ENCODE data around the gene FCHO1. TPM values are rescaled to one million over a fixed set of nuclear protein-coding genes. Genes with fewer than 3 reads are reported as not detected.

The FCHO1 gene
- total and polyA plus RNA-seq, 2 donors (not counting 1 experiment from before 2014, with no cell fraction given) = 85.7 to 149 TPM

GRCh38 chr19:17749912-17750317, 1.4 kb upstream of the FCHO1 start:
- Mint-ChIP-seq H3K27me3 (no peaks in the 10 kb centered on the region), H3K27ac (peak overlapping the region; percentile 90), H3K4me3 (peak overlapping the region; percentile 89), H3K9me3 (ENCODE audit: insufficient read depth) (no peaks in the 10 kb centered on the region), H3K4me1 (peaks cover 62% of the 10 kb centered on the region)
- Histone ChIP-seq H3K27ac (ENCODE audit: low read length in 2 of 2) (peak overlapping the region; percentile 96 to 99), H3K9me3 (ENCODE audit: control extremely low read depth in 1 of 3, control insufficient read depth in 2 of 3, insufficient read depth in 1 of 3, low read length in 2 of 3) (peaks cover 0 to 3% (median 0%) of the 10 kb centered on the region in 3 donors), H3K79me2 (ENCODE audit: control insufficient read depth, insufficient read depth, low read length) (peaks cover 73% of the 10 kb centered on the region), H4K20me1 (ENCODE audit: control insufficient read depth, insufficient read depth, low read length, poor library complexity, severe bottlenecking) (peaks cover under 1% of the 10 kb centered on the region), H3K4me2 (replicated peaks; ENCODE audit: low read depth, low read length, poor library complexity, severe bottlenecking) (peak overlapping the region; percentile 88), H2AFZ (ENCODE audit: insufficient read depth, low read depth, low read length, poor library complexity, severe bottlenecking) (no peak overlapping the region), H3K4me3 (ENCODE audit: control extremely low read depth in 1 of 5, extremely low read depth in 1 of 5, insufficient read depth in 1 of 5, low read depth in 2 of 5, low read length in 4 of 5) (peak overlapping the region in 2 of 5 experiments; percentile 14 to 73), H3K4me1 (ENCODE audit: control insufficient read depth in 2 of 2, insufficient read depth in 2 of 2, low read length in 2 of 2) (peaks cover 57 to 79% of the 10 kb centered on the region in 2 donors), H3K27me3 (replicated peaks in 1 of 4; ENCODE audit: control extremely low read depth in 1 of 4, control insufficient read depth in 3 of 4, insufficient read depth in 4 of 4, low read length in 3 of 4) (no peaks in the 10 kb centered on the region), H3K36me3 (replicated peaks in 1 of 2; ENCODE audit: control extremely low read depth in 1 of 2, control insufficient read depth in 1 of 2, extremely low read depth in 1 of 2, insufficient read depth in 2 of 2, low read length in 1 of 2) (peaks cover 0 to 8% of the 10 kb centered on the region in 2 experiments), H3K9ac (ENCODE audit: low read length) (peak overlapping the region; percentile 14)
- ChIA-PET CTCF (interaction anchor here (1.1 to 11.3 kb wide), 4 partner anchors 10 to 193 kb away, joined by 3 to 122 read pairs (median 6); no protein-coding TSS in a partner anchor), POLR2A (interaction anchor here (0.6 to 2.9 kb wide), 5 partner anchors 11 to 33 kb away, joined by 3 to 12 read pairs (median 4); partner anchors contain the start of gene MAP1S)
- no peak for ATAC-seq (ENCODE audit: low read depth)
- intact Hi-C loops (cut with micrococcal nuclease) = loop anchor here (2.0 to 10.0 kb wide), 5 partner anchors 48 to 445 kb away; partner anchors contain the start of genes MPV17L2 and RPL18A
- DNase-seq = peak; percentile 27
- WGBS (ENCODE audit: insufficient coverage) = 90% methylated on average over 8 of the region's 8 CpGs
- no peak for TF ChIP-seq EZH2 (IDR thresholded peaks at IDR 0.05; ENCODE audit: borderline replicate concordance, insufficient read depth, low read depth, low read length, poor library complexity, severe bottlenecking)
- TF ChIP-seq, protein P1, sequence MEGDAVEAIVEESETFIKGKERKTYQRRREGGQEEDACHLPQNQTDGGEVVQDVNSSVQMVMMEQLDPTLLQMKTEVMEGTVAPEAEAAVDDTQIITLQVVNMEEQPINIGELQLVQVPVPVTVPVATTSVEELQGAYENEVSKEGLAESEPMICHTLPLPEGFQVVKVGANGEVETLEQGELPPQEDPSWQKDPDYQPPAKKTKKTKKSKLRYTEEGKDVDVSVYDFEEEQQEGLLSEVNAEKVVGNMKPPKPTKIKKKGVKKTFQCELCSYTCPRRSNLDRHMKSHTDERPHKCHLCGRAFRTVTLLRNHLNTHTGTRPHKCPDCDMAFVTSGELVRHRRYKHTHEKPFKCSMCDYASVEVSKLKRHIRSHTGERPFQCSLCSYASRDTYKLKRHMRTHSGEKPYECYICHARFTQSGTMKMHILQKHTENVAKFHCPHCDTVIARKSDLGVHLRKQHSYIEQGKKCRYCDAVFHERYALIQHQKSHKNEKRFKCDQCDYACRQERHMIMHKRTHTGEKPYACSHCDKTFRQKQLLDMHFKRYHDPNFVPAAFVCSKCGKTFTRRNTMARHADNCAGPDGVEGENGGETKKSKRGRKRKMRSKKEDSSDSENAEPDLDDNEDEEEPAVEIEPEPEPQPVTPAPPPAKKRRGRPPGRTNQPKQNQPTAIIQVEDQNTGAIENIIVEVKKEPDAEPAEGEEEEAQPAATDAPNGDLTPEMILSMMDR (IDR thresholded peaks at IDR 0.05) = no peak

- Mint-ChIP-seq H3K9me3 (ENCODE audit: insufficient read depth) (no peaks in the 10 kb centered on the region), H3K27me3 (no peaks in the 10 kb centered on the region), H3K4me3 (peak overlapping the region; percentile 89), H3K27ac (peak overlapping the region; percentile 95), H3K4me1 (peaks cover 75% of the 10 kb centered on the region)
- POLR2A ChIA-PET = interaction anchor here (0.6 to 2.9 kb wide), 6 partner anchors 13 to 109 kb away, joined by 3 to 12 read pairs (median 12); partner anchors contain the start of genes MAP1S and RPL18A
- H3K36me3 ChIP-seq (replicated peaks in 1 of 2; ENCODE audit: control extremely low read depth in 1 of 2, control insufficient read depth in 1 of 2, extremely low read depth in 1 of 2, insufficient read depth in 2 of 2, low read length in 1 of 2) = peaks cover 1 to 20% of the 10 kb centered on the region in 2 experiments
- peak overlapping the region; percentile 72 for H3K9ac ChIP-seq (ENCODE audit: low read length)
- CTCF ChIA-PET = interaction anchor here (0.5 to 11.3 kb wide), 10 partner anchors 8 to 246 kb away, joined by 3 to 122 read pairs (median 5); partner anchors contain the start of gene RPL18A
- peak overlapping the region; percentile 75 for H2AFZ ChIP-seq (ENCODE audit: insufficient read depth, low read depth, low read length, poor library complexity, severe bottlenecking)
- WGBS (ENCODE audit: insufficient coverage) = 8% methylated on average over 2 of the region's 2 CpGs
- H3K79me2 ChIP-seq (ENCODE audit: control insufficient read depth, insufficient read depth, low read length) = peaks cover 91% of the 10 kb centered on the region
- peak overlapping the region; percentile 50 to 73 (median 67) for H3K4me3 ChIP-seq (ENCODE audit: control extremely low read depth in 1 of 5, extremely low read depth in 1 of 5, insufficient read depth in 1 of 5, low read depth in 2 of 5, low read length in 4 of 5)
- no peak for TF ChIP-seq EZH2 (IDR thresholded peaks at IDR 0.05; ENCODE audit: borderline replicate concordance, insufficient read depth, low read depth, low read length, poor library complexity, severe bottlenecking)
- TF ChIP-seq, protein P1 (IDR thresholded peaks at IDR 0.05) = no peak
- intact Hi-C loops (cut with micrococcal nuclease) = loop anchor here (1.0 to 10.0 kb wide), 6 partner anchors 24 to 443 kb away; partner anchors contain the start of genes MPV17L2 and RPL18A
- DNase-seq = peak; percentile 63
- H3K27ac ChIP-seq (ENCODE audit: low read length in 2 of 2) = peak overlapping the region; percentile 96 to 99
- peaks cover 75 to 93% of the 10 kb centered on the region in 2 donors for H3K4me1 ChIP-seq (ENCODE audit: control insufficient read depth in 2 of 2, insufficient read depth in 2 of 2, low read length in 2 of 2)
- peaks cover 0 to 3% (median 0%) of the 10 kb centered on the region in 3 donors for H3K9me3 ChIP-seq (ENCODE audit: control extremely low read depth in 1 of 3, control insufficient read depth in 2 of 3, insufficient read depth in 1 of 3, low read length in 2 of 3)
- no peaks in the 10 kb centered on the region for H3K27me3 ChIP-seq (replicated peaks in 1 of 4; ENCODE audit: control extremely low read depth in 1 of 4, control insufficient read depth in 3 of 4, insufficient read depth in 4 of 4, low read length in 3 of 4)
- no peak for ATAC-seq (ENCODE audit: low read depth)
- peaks cover 14% of the 10 kb centered on the region for H4K20me1 ChIP-seq (ENCODE audit: control insufficient read depth, insufficient read depth, low read length, poor library complexity, severe bottlenecking)
- peak overlapping the region; percentile 88 for H3K4me2 ChIP-seq (replicated peaks; ENCODE audit: low read depth, low read length, poor library complexity, severe bottlenecking)
Observed at GRCh38 chr19:17751912-17752273, 616 bp downstream of the FCHO1 start.

Measured in B cell (primary cell).